RWPE2 (cell line): Measurements from ENCODE around the gene TRAF7.

Experiments
- ATAC-seq: fragments of 200-7000 bp; cut with Tn5 transposase; 3 replicates; pipeline ENCODE4 v1.9.1; 2021; ENCODE audit warnings: low read depth
- DNase-seq: peaks from one replicate; pipeline ENCODE4 v3.0.0-alpha.2; 2020; ENCODE audit warnings: low spot score
- H3K27ac ChIP-seq: fragments of 450-650 bp; 2 replicates; pipeline ENCODE4 v1.5.1; 2017; ENCODE audit warnings: mild to moderate bottlenecking; ENCODE audit not compliant: poor library complexity, severe bottlenecking
- H3K27me3 ChIP-seq: fragments of 250-450 bp; sonication (Bioruptor Pico); 2 replicates; pipeline ENCODE4 v1.5.1; 2021; ENCODE audit warnings: mild to moderate bottlenecking, moderate library complexity; ENCODE audit not compliant: insufficient read depth, poor library complexity, severe bottlenecking
- H3K36me3 ChIP-seq: fragments of 250-450 bp; sonication (Bioruptor Pico); 2 replicates; pipeline ENCODE4 v1.5.1; 2020; ENCODE audit warnings: low read depth, mild to moderate bottlenecking, moderate library complexity
- H3K4me1 ChIP-seq: fragments of 250-450 bp; sonication (Bioruptor Pico); 2 replicates; pipeline ENCODE4 v1.5.1; 2021; ENCODE audit warnings: mild to moderate bottlenecking, moderate library complexity; ENCODE audit not compliant: insufficient read depth, poor library complexity, severe bottlenecking
- H3K4me3 ChIP-seq: fragments of 250-450 bp; sonication (Bioruptor Pico); 2 replicates; pipeline ENCODE4 v1.5.1; 2021; ENCODE audit warnings: mild to moderate bottlenecking, moderate library complexity; ENCODE audit not compliant: severe bottlenecking
- H3K9me3 ChIP-seq: fragments of 250-450 bp; sonication (Bioruptor Pico); 2 replicates; pipeline ENCODE4 v1.5.1; 2021; ENCODE audit warnings: mild to moderate bottlenecking, moderate library complexity; ENCODE audit not compliant: severe bottlenecking
- TF ChIP-seq, protein P1 (sequence below): fragments of 450-650 bp; IDR thresholded peaks from one replicate; pipeline ENCODE4 v1.5.1; 2017; ENCODE audit warnings: mild to moderate bottlenecking, moderate library complexity; ENCODE audit not compliant: poor library complexity, severe bottlenecking

TRAF7 gene

DNA sequence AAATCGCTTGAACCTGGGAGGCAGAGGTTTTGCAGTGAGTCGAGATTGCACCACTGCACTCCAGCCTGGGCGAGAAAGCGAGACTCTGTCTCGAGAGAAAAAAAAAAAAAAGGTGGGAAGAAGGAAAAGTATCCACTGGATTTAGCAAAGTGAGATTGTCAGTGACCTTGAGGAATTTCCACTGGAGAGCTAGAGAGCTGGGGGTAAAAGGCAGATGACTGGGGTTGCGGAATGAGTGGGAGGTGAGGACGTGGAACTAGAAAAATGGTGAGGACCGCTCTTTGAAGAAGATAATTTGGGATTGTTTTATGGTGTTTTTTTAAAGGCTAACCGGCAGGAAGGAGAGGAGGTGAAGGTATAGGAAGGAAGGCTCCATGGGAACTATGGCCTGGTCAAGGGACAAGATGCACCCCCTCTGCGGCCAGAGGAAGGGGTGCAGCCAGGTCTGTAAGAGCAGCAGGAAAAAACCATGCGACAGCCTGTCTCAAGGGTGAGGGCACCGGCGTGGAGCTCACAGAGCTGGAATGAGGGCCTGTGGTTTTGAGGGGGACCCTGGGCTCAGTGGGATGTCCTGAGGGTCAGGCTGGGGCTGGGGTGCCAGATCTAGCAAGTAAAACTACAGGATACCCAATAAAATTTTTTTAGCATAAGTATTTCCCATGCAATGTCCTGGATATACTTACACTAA is 49.0 kb downstream of the TRAF7 start:
- Histone ChIP-seq H3K27ac (peak overlapping the region; percentile 68), H3K4me3 (peak overlapping the region; percentile 91), H3K4me1 (no peaks in the 10 kb centered on the region), H3K9me3 (no peaks in the 10 kb centered on the region), H3K36me3 (peaks cover 24% of the 10 kb centered on the region), H3K27me3 (no peaks in the 10 kb centered on the region)
- no peak for ATAC-seq
- DNase-seq: no peak
- TF ChIP-seq, protein P1, sequence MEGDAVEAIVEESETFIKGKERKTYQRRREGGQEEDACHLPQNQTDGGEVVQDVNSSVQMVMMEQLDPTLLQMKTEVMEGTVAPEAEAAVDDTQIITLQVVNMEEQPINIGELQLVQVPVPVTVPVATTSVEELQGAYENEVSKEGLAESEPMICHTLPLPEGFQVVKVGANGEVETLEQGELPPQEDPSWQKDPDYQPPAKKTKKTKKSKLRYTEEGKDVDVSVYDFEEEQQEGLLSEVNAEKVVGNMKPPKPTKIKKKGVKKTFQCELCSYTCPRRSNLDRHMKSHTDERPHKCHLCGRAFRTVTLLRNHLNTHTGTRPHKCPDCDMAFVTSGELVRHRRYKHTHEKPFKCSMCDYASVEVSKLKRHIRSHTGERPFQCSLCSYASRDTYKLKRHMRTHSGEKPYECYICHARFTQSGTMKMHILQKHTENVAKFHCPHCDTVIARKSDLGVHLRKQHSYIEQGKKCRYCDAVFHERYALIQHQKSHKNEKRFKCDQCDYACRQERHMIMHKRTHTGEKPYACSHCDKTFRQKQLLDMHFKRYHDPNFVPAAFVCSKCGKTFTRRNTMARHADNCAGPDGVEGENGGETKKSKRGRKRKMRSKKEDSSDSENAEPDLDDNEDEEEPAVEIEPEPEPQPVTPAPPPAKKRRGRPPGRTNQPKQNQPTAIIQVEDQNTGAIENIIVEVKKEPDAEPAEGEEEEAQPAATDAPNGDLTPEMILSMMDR: no peak

DNA sequence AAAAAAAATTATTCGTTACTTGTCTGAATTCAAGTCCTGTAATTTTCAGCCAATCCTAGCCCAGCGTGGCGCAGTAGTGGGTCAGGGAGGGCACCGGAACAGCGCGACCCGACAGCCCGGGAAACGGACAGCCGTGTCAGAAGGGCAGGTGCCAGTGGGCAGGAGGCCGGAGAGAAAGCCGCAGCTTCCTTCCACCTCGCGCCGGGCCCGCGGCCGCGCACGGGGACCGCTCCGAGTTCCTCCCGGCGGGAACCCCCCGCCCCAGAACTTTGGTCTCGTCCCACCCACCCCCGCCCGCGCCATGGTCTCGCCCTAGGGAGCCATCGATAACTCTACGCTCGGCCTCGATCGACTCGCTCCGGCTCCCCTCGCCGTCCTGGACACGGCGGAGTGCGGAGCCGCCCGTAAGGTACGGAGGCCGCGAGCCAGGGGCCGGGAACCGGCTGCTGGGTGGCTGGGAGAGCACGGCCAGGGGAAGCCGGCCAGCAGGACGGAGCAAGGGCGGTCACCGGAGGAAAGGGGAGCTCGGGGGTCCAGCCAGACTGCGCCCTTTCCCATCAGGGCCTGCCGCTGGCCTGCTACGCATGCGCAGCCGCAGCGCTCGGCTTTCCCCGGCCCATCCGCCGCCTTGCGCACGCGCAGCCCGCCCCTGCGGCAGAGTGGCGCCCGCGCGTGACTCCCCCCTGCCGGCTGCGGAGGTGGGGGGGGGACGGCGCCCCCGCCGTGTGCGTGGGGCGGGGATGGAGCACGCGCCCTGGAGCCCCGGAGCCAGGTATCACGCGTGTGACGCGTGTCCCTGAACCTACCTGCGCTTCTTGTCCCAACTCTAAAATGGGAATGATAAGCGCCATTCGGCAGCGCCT is 49.8 kb downstream of the TRAF7 start, which contains the start of gene MLST8:
Gene MLST8, plus strand, starts transcription at position 351 of the 863 bp plus-strand sequence. CDS start 632 bp downstream, outside the sequence.
- DNase-seq (peak; percentile 81), ATAC-seq (peak; percentile 53)
- Histone ChIP-seq H3K4me3 (peak within 1 kb of the TSS; percentile 91), H3K27ac (peak within 1 kb of the TSS; percentile 68), H3K4me1 (no peaks in the 10 kb centered on the region), H3K27me3 (no peaks in the 10 kb centered on the region), H3K9me3 (no peaks in the 10 kb centered on the region), H3K36me3 (peaks cover 24% of the 10 kb centered on the region)
- TF ChIP-seq, protein P1: no peak

DNA sequence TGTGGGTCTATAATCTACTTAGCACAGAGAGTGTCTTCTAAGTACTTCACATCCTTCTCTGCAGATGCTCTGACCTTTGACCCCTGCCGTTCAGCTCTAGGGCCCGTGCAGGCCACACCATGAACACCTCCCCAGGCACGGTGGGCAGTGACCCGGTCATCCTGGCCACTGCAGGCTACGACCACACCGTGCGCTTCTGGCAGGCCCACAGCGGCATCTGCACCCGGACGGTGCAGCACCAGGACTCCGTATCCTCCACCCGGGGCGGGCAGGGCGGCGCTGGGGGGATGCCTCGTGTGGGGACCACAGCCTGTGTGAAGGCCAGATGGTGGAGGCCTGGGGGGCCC is 50.4 kb downstream of the TRAF7 start:
- Histone ChIP-seq H3K4me3 (peak overlapping the region; percentile 91), H3K27ac (peak overlapping the region; percentile 68), H3K9me3 (no peaks in the 10 kb centered on the region), H3K36me3 (peaks cover 24% of the 10 kb centered on the region), H3K4me1 (no peaks in the 10 kb centered on the region), H3K27me3 (no peaks in the 10 kb centered on the region)
- peak; percentile 68 for DNase-seq
- peak; percentile 20 for ATAC-seq
- TF ChIP-seq, protein P1: no peak

DNA sequence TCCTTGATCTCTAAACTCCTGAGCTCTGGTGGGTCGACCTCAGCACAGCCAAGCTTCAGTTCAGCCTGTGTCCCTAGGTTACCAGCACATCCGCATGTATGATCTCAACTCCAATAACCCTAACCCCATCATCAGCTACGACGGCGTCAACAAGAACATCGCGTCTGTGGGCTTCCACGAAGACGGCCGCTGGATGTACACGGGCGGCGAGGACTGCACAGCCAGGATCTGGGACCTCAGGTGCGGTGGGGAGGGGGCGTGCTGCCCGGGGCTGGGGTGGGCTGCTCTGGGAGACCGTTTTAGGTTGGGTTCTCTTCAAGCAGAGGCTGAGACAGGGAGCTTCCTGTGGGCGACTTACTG is 50.8 kb downstream of the TRAF7 start:
- H3K9me3 ChIP-seq: no peaks in the 10 kb centered on the region
- peak overlapping the region; percentile 68 for H3K27ac ChIP-seq
- no peaks in the 10 kb centered on the region for H3K4me1 ChIP-seq
- H3K4me3 ChIP-seq: peak overlapping the region; percentile 91
- peaks cover 24% of the 10 kb centered on the region for H3K36me3 ChIP-seq
- H3K27me3 ChIP-seq: no peaks in the 10 kb centered on the region
- no peak for DNase-seq
- TF ChIP-seq, protein P1: no peak
- no peak for ATAC-seq
